GM12872 (cell line): Measurements from ENCODE around the gene S100PBP.

ENCODE experiments used
- CTCF ChIP-seq: IDR thresholded peaks from 3 replicates; pipeline ENCODE4 v1.5.1; 2011; ENCODE audit warnings: low read depth, mild to moderate bottlenecking, low read length, moderate library complexity; ENCODE audit not compliant: insufficient read depth

Gene S100PBP

GRCh38 chr1:32772281-32773017 is 45.0 kb upstream of the S100PBP start:
- no peak for TF ChIP-seq CTCF

DNA sequence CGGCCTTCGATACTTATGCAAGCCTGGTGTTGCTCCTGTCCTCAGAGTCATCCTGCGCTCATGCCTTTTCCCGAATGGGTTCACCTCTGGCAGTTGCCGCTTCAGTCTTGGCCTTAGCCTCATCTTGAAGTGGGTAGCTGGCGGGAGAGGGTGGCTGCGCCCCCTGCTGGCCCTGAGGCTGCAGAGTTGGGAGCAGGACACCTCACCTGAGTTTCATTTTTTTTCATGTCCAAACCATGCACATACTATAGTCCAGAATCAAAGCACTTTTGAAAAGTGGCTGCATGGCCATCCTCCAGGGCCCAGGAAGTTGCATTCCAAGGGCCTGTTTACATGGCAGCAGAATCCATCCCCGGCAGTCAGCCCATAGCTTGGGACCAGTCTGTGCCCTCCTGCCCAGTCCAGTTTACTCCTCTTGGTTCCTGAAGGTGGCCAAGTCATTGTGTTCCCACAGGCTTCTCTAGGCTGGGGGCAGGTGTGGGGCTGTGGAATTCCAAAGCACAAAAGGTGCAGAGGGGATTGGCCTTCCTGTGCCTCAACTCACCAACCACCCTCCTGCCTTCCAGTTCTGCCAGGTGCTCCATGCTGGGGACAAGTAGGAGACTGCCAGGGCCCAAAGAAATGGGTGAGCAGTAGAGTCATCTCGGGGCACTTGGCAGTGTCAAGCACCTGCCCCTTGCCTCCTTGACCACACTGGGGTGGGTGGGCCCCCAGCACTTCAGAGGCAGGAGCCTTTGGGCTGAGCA is 44.3 kb upstream of the S100PBP start:
- peak; percentile 97 for TF ChIP-seq CTCF

DNA sequence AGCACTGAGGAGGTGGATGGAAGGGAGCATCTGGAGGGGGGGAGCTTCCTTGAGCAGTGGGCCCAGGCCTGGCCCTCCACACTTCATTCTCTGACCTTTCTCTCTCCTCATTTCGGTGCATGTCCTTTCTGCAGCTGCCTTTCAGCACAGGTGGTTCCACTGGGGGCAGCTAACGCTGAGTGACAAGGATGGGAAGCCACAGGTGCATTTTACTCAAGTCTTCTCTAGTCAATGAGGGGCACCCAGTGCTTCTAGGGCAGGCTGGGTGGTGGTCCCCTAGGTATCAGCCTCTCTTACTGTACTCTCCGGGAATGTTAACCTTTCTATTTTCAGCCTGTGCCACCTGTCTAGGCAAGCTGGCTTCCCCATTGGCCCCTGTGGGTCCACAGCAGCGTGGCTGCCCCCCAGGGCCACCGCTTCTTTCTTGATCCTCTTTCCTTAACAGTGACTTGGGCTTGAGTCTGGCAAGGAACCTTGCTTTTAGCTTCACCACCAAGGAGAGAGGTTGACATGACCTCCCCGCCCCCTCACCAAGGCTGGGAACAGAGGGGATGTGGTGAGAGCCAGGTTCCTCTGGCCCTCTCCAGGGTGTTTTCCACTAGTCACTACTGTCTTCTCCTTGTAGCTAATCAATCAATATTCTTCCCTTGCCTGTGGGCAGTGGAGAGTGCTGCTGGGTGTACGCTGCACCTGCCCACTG is 43.5 kb upstream of the S100PBP start:
- TF ChIP-seq CTCF: no peak

GRCh38 chr1:32774464-32774808 is 43.0 kb upstream of the S100PBP start:
- no peak for TF ChIP-seq CTCF

GRCh38 chr1:32774950-32775634 is 42.4 kb upstream of the S100PBP start:
- TF ChIP-seq CTCF: no peak

DNA sequence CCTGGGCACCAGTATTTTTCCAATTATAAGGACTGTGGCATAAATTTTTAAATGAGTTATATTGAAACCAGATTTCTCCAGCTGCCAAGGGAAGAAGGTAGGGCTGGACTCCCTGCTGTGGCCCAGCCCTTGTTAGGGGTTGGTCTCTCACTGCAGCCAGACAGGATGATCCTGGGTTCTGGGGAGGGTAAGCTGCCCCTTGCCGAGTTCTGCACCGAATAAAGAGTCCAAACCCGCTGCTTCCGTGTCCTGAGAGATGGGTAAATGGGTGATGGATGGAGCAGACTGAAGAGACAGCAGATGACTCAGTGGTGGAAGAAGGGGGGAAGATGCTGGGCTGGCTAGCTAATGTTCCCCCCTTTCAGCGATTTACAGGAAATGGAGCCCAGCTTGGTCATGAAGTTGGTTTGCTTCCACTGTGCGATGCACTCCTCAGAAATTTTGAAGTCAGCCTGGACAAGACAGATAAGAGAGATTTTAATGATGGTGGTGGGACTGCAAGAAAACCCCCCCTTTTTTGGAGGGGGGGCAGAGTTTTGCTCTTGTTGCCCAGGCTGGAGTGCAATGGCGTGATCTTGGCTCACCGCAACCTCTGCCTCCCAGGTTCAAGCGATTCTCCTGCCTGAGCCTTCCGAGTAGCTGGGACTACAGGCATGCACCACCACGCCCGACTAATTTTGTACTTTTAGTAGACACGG is 41.7 kb upstream of the S100PBP start:
- TF ChIP-seq CTCF: no peak

DNA sequence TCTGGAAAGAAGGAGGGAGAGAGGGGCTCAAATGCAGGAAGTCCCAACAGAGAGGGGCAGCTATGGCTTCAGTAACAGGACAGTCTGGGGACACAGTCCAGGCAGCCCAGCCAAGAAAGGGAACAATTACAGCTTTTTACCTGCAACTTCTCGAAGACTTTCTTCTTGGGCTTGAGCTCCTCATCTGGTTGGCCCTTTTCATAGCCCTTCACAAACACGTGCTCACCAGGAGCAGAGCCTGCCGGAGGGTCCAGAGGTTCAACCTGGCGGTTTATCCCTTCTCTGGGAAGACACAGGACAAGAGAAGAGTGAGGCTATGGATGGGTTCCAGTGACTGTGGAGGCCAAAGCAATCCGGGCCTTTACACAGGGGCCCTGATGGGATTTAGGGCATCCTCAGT is 38.2 kb upstream of the S100PBP start:
- TF ChIP-seq CTCF: no peak
